Left lung (tissue), 10 donors: ENCODE measurements around the gene CMIP. TPM values are rescaled to one million over a fixed set of nuclear protein-coding genes. Genes with fewer than 3 reads are reported as not detected.

Experiments
- ATAC-seq: fragments of 200-7000 bp; cut with Tn5 transposase; one replicate; pipeline ENCODE4 v1.9.1; 2020; ENCODE audit warnings: moderate library complexity
- DNase-seq, 4 donors: peaks; one replicate each; pipeline ENCODE4 v3.0.0-alpha.2; 2013 to 2020
- H3K27ac ChIP-seq, 2 donors: fragments of 200-600 bp; sonication (generic) in 1 of 2; one replicate each; pipeline versions ENCODE4 v1.5.0 to v1.8.0; 2020 to 2021
- H3K27me3 ChIP-seq, 2 donors: fragments of 200-600 bp; sonication (generic) in 1 of 2; one replicate each; pipeline versions ENCODE4 v1.5.0 to v1.8.0; 2020 to 2021
- H3K36me3 ChIP-seq, 2 donors: fragments of 200-600 bp; sonication (generic) in 1 of 2; one replicate each; pipeline versions ENCODE4 v1.5.0 to v1.8.0; 2020 to 2021
- H3K4me1 ChIP-seq, 2 donors: fragments of 200-600 bp; one replicate each; pipeline ENCODE4 v1.8.0; 2021
- H3K4me3 ChIP-seq, 2 donors: fragments of 200-600 bp; sonication (generic) in 1 of 2; one replicate each; pipeline versions ENCODE4 v1.5.0 to v1.8.0; 2020 to 2021; ENCODE audit warnings: mild to moderate bottlenecking in 1 of 2
- H3K9me3 ChIP-seq, 2 donors: fragments of 200-600 bp; sonication (generic) in 1 of 2; one replicate each; pipeline versions ENCODE4 v1.5.0 to v1.8.0; 2020 to 2021
- CTCF ChIP-seq, 2 donors: fragments of 200-600 bp; sonication (generic) in 1 of 2; IDR thresholded peaks; one replicate each; pipeline versions ENCODE4 v1.5.0 to v1.8.0; 2021; ENCODE audit warnings: antibody characterized with exemption in 2 of 2
- intact Hi-C, 2 donors: fragments of 100-400 bp; cut with DNase I; formaldehyde crosslinking; loops; one replicate each; pipeline versions ENCODE4 v1.11.2 to v1.14.2; 2022
- polyA plus RNA-seq, 6 donors: library from polyadenylated mRNA; unstranded; fragments of 120-200 nt; gene quantifications; one replicate each; pipeline ENCODE4 v1.2.1, GENCODE V29; 2013; ENCODE audit not compliant: insufficient read length in 6 of 6
- total RNA-seq, 2 donors: library from RNA; stranded (reverse); fragmentation: NEBNext Ultra II Directional; extraction: Animal tissue kit (Norgen Biotek cat#: 25700); gene quantifications; one replicate each; pipeline ENCODE4 v1.2.1, GENCODE V29; 2021
- donor health status: DM: no; HTN: yes; CAD: no.
- donor health status: DM: no; HTN: no; CAD: no.

Gene CMIP
- total and polyA plus RNA-seq, 8 donors, result 35.3 to 55.8 (median 40.4) TPM

- Histone ChIP-seq H3K27ac (no peak overlapping the region), H3K36me3 (no peaks in the 10 kb centered on the region), H3K9me3 (no peaks in the 10 kb centered on the region), H3K4me3 (no peak overlapping the region), H3K27me3 (no peaks in the 10 kb centered on the region), H3K4me1 (peaks cover 7 to 60% of the 10 kb centered on the region in 2 donors)
- no peak for TF ChIP-seq CTCF (IDR thresholded peaks at IDR 0.05)
- DNase-seq (peak in 1 of 4 donors; percentile 65), ATAC-seq (no peak)
- intact Hi-C loops, result loop anchor here in 1 of 2 donors (10.0 kb wide), 1 partner anchor 95 kb away; no protein-coding TSS in a partner anchor
Measured at GRCh38 chr16:81629896-81630634, 185.5 kb downstream of the CMIP start.

GRCh38 chr16:81630635-81631031 lies 186.0 kb downstream of the CMIP start:
- peak in 1 of 4 donors; percentile 39 for DNase-seq
- H3K27ac ChIP-seq, result no peak overlapping the region

GRCh38 chr16:81632392-81633146 lies 188.0 kb downstream of the CMIP start:
- Histone ChIP-seq H3K9me3 (no peaks in the 10 kb centered on the region), H3K36me3 (no peaks in the 10 kb centered on the region), H3K4me1 (peaks cover 0 to 67% of the 10 kb centered on the region in 2 donors), H3K27me3 (no peaks in the 10 kb centered on the region), H3K4me3 (no peak overlapping the region), H3K27ac (peak overlapping the region in 1 of 2 donors; percentile 72)
- ATAC-seq, result peak; percentile 69
- intact Hi-C loops, result no loop called here
- peak in 2 of 4 donors; percentile 75 to 81 for DNase-seq
- TF ChIP-seq CTCF (IDR thresholded peaks at IDR 0.05), result no peak

More at GRCh38 chr16:81630635-81631031, 186.0 kb downstream of the CMIP start:
- no peaks in the 10 kb centered on the region for H3K27me3 ChIP-seq
- no peaks in the 10 kb centered on the region for H3K36me3 ChIP-seq
- TF ChIP-seq CTCF (IDR thresholded peaks at IDR 0.05), result no peak
- ATAC-seq, result no peak
- no peaks in the 10 kb centered on the region for H3K9me3 ChIP-seq
- intact Hi-C loops, result no loop called here
- H3K4me3 ChIP-seq, result no peak overlapping the region
- H3K4me1 ChIP-seq, result peaks cover 1 to 60% of the 10 kb centered on the region in 2 donors

- DNase-seq (peak in 1 of 4 donors; percentile 51), ATAC-seq (no peak)
- no peaks in the 10 kb centered on the region for H3K36me3 ChIP-seq
- H3K27me3 ChIP-seq, result no peaks in the 10 kb centered on the region
- peak overlapping the region in 1 of 2 donors; percentile 72 for H3K27ac ChIP-seq
- H3K9me3 ChIP-seq, result no peaks in the 10 kb centered on the region
- H3K4me1 ChIP-seq, result peaks cover 0 to 67% of the 10 kb centered on the region in 2 donors
- intact Hi-C loops, result no loop called here
- H3K4me3 ChIP-seq, result no peak overlapping the region
- no peak for TF ChIP-seq CTCF (IDR thresholded peaks at IDR 0.05)
Measured at GRCh38 chr16:81633147-81633619, 188.6 kb downstream of the CMIP start.
